ENCODE data around the gene SUSD4.

Gene SUSD4

DNA sequence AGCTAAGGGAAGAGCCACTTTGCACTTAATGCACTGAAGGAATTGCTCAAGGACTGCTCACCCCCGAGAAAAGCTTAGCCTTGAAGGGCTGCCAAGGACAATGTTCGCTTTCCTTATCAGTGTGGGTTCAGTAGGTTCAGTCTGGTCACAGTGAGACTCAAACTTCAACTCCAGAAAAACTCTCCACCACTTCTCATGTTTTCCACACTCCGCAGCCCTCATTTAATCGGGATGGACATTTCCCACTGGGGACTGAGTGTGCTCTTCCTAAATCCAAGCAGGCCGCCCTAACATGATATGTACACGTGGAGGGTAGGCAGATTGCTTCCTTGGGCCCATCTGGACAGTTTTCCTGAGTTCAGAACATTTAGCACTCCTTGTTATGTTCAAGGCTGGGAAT is 19.5 kb downstream of the SUSD4 start:
- TF ChIP-seq GATA3 (IDR thresholded peaks at IDR 0.05; ENCODE audit: low read depth, low read length) = no peak
- no peak for TF ChIP-seq GATA2 (IDR thresholded peaks at IDR 0.05; ENCODE audit: low read depth, low read length)

- no peak for TF ChIP-seq GATA3 (IDR thresholded peaks at IDR 0.05; ENCODE audit: low read depth, low read length)
- no peak for TF ChIP-seq GATA2 (IDR thresholded peaks at IDR 0.05; ENCODE audit: low read depth, low read length)
Measured at GRCh38 chr1:223343692-223344091, 20.3 kb downstream of the SUSD4 start.

DNA sequence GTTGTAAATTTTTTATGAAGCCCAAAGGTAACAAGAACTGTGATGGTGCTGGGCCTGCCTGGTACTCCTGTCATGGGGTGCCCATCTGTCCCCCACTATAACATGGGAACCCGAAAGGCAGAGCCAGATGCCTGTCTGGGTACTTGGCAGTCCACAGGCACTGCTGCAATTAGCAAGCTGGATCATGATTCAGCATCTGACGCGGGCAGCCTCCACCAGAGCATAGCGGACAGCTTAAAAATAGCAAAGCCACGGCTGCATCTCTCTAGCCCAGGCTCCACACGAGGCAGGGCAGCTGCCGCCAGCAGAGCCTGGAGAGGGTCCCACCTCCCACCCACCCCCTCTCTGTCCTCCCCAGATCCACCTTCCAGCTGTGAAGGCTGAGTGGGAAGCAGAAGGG is 22.9 kb downstream of the SUSD4 start:
- no peak for TF ChIP-seq GATA3 (IDR thresholded peaks at IDR 0.05; ENCODE audit: low read depth, low read length)
- no peak for TF ChIP-seq GATA2 (IDR thresholded peaks at IDR 0.05; ENCODE audit: low read depth, low read length)

GRCh38 chr1:223340637-223341036 is 23.3 kb downstream of the SUSD4 start:
- no peak for TF ChIP-seq GATA2 (IDR thresholded peaks at IDR 0.05; ENCODE audit: low read depth, low read length)
- no peak for TF ChIP-seq GATA3 (IDR thresholded peaks at IDR 0.05; ENCODE audit: low read depth, low read length)

GRCh38 chr1:223339861-223340260 is 24.1 kb downstream of the SUSD4 start:
- TF ChIP-seq GATA2 (IDR thresholded peaks at IDR 0.05; ENCODE audit: low read depth, low read length) (no peak), GATA3 (IDR thresholded peaks at IDR 0.05; ENCODE audit: low read depth, low read length) (no peak)

GRCh38 chr1:223338811-223339746 is 24.9 kb downstream of the SUSD4 start:
- TF ChIP-seq GATA3 (IDR thresholded peaks at IDR 0.05; ENCODE audit: low read depth, low read length) (no peak), GATA2 (IDR thresholded peaks at IDR 0.05; ENCODE audit: low read depth, low read length) (no peak)

DNA sequence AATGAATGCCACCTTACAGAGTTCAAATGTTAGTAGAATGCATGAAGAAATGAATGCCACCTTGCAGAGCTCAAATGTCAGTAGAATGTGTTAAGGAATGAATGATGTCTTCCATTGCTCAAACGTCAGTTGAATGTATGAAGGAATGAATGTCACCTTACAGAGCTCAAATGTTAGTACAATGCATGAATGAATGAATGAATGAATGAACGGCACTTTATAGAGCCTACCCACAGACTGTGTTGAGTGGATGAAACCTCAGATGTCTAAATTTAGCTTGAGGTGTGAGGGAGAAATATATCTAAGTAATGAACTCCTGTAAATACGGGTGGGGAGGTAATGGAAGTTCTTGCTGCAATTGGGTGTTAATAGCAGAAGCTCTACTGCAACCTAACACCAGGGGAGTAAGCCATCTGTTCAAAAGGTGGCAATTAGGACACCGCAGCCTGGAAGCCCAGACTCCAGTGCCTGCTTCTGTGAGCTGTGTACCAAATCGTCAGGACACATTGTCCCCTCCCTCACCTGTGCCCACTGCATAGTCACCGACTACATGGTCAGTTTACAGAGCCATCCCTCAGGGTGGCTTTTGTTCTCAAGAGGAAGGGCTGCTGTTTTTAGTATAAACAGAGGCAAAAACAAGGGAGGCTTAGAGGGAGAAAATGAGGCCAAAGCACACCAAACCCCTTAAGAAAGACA is 26.7 kb downstream of the SUSD4 start:
- TF ChIP-seq GATA3 (IDR thresholded peaks at IDR 0.05; ENCODE audit: low read depth, low read length) = no peak

DNA sequence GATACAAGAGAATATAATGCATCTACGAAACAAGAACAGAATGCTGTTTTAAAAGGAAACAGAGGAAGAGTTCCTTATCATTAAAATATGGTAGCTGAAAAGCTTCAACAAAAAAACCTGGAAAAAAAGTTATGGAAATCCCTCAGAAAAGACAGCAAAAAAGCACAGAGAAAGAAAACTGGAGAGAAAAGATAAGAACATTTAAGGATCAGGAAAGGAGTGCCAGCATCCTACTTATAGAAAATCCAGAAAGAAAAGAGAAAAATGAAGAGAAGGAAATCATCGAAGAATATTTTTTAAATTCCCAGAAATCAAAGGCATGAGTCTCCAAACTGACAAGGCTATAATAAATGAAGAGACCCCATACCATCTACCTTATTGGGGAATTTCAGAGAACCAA is 29.8 kb downstream of the SUSD4 start:
- TF ChIP-seq GATA2 (IDR thresholded peaks at IDR 0.05; ENCODE audit: low read depth, low read length) = no peak
- no peak for TF ChIP-seq GATA3 (IDR thresholded peaks at IDR 0.05; ENCODE audit: low read depth, low read length)

DNA sequence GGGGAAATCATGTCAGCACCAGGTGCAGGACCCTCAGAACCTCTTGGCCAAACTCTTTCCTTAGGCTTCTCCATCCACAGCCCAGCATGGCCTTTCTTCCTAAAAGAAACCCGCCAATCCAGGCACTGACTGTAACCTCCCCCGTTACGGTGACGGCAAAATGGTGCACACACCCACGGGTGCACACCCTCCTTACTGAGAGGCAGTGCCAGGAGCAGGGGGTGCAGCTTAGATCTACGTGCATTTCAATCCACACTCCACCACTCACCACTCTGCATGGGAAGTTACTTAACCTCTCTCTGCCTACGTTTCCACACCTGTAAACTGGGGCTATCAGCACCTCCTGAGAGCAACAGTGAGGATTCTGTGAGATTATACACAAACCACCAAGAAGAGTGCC is 31.0 kb downstream of the SUSD4 start:
- TF ChIP-seq GATA3 (IDR thresholded peaks at IDR 0.05; ENCODE audit: low read depth, low read length) = no peak
- no peak for TF ChIP-seq GATA2 (IDR thresholded peaks at IDR 0.05; ENCODE audit: low read depth, low read length)

- TF ChIP-seq GATA2 (IDR thresholded peaks at IDR 0.05; ENCODE audit: low read depth, low read length) (no peak), GATA3 (IDR thresholded peaks at IDR 0.05; ENCODE audit: low read depth, low read length) (no peak)
Measured at GRCh38 chr1:223331929-223332328, 32.0 kb downstream of the SUSD4 start.

DNA sequence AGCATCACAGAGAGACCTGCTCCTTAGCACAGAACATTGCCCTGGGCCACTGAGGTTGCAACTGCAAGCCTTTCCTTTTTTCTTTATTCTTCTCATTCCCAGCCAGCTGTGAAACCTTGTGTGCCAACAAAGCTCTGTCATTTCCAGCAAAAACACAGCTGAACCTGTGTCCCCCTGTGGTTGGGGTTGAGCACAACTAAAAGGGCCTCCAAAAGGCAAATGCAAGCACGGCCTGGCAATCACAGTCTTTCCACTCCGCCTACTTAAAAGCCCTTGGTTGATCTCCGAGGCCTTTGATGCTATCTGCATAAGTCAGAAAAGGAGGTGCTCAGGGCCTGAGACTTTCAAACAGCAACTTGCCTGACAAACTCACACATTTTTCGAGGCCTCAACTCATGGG is 32.7 kb downstream of the SUSD4 start:
- TF ChIP-seq GATA3 (IDR thresholded peaks at IDR 0.05; ENCODE audit: low read depth, low read length) = no peak
- no peak for TF ChIP-seq GATA2 (IDR thresholded peaks at IDR 0.05; ENCODE audit: low read depth, low read length)

- TF ChIP-seq GATA2 (IDR thresholded peaks at IDR 0.05; ENCODE audit: low read depth, low read length) = no peak
- TF ChIP-seq GATA3 (IDR thresholded peaks at IDR 0.05; ENCODE audit: low read depth, low read length) = no peak
Measured at GRCh38 chr1:223330466-223330865, 33.5 kb downstream of the SUSD4 start.

GRCh38 chr1:223329664-223330415 is 34.1 kb downstream of the SUSD4 start:
- TF ChIP-seq GATA3 (IDR thresholded peaks at IDR 0.05; ENCODE audit: low read depth, low read length) = no peak
- no peak for TF ChIP-seq GATA2 (IDR thresholded peaks at IDR 0.05; ENCODE audit: low read depth, low read length)

- no peak for TF ChIP-seq GATA2 (IDR thresholded peaks at IDR 0.05; ENCODE audit: low read depth, low read length)
- no peak for TF ChIP-seq GATA3 (IDR thresholded peaks at IDR 0.05; ENCODE audit: low read depth, low read length)
Measured at GRCh38 chr1:223329252-223329651, 34.7 kb downstream of the SUSD4 start.
